Femur (tissue), 1 donor: ENCODE measurements around the gene ROBO1.

ENCODE experiments used
- DNase-seq: peaks from one replicate; pipeline ENCODE4 v3.0.0-alpha.2; 2017

The ROBO1 gene

GRCh38 chr3:79664455-79664854, 103.3 kb downstream of the ROBO1 start:
- DNase-seq: no peak

GRCh38 chr3:79661896-79662295, 105.9 kb downstream of the ROBO1 start:
- DNase-seq: no peak

GRCh38 chr3:79657076-79657475, 110.7 kb downstream of the ROBO1 start:
- DNase-seq: no peak

GRCh38 chr3:79654019-79654418, 113.8 kb downstream of the ROBO1 start:
- no peak for DNase-seq

GRCh38 chr3:79653266-79653830, 114.5 kb downstream of the ROBO1 start:
- DNase-seq: no peak

- no peak for DNase-seq
These were observed 116.2 kb downstream of the ROBO1 start for GRCh38 chr3:79651536-79652065.

- DNase-seq: no peak
These were observed 127.9 kb downstream of the ROBO1 start for GRCh38 chr3:79639855-79640254.

GRCh38 chr3:79636372-79636771, 131.4 kb downstream of the ROBO1 start:
- no peak for DNase-seq

GRCh38 chr3:79632842-79633241, 135.0 kb downstream of the ROBO1 start:
- no peak for DNase-seq

GRCh38 chr3:79618883-79619282, 148.9 kb downstream of the ROBO1 start:
- no peak for DNase-seq

GRCh38 chr3:79606414-79606813, 161.4 kb downstream of the ROBO1 start:
- no peak for DNase-seq

- no peak for DNase-seq
These were observed 163.1 kb downstream of the ROBO1 start for GRCh38 chr3:79604681-79605080.

GRCh38 chr3:79602385-79602784, 165.4 kb downstream of the ROBO1 start:
- no peak for DNase-seq

GRCh38 chr3:79598594-79598993, 169.2 kb downstream of the ROBO1 start:
- DNase-seq: peak; percentile 17

GRCh38 chr3:79597709-79598108, 170.1 kb downstream of the ROBO1 start:
- DNase-seq: no peak

- DNase-seq: no peak
These were observed 180.6 kb downstream of the ROBO1 start for GRCh38 chr3:79587150-79587549.

- no peak for DNase-seq
These were observed 181.6 kb downstream of the ROBO1 start for GRCh38 chr3:79586232-79586631.

- no peak for DNase-seq
These were observed 194.9 kb downstream of the ROBO1 start for GRCh38 chr3:79572930-79573329.

GRCh38 chr3:79568938-79569337, 198.9 kb downstream of the ROBO1 start:
- DNase-seq: no peak

GRCh38 chr3:79564192-79564591, 203.6 kb downstream of the ROBO1 start:
- DNase-seq: no peak

GRCh38 chr3:79560698-79561097, 207.1 kb downstream of the ROBO1 start:
- no peak for DNase-seq

- DNase-seq: no peak
These were observed 208.9 kb downstream of the ROBO1 start for GRCh38 chr3:79558943-79559342.

- no peak for DNase-seq
These were observed 212.1 kb downstream of the ROBO1 start for GRCh38 chr3:79555655-79556054.

GRCh38 chr3:79551997-79552396, 215.8 kb downstream of the ROBO1 start:
- DNase-seq: no peak

- no peak for DNase-seq
These were observed 216.4 kb downstream of the ROBO1 start for GRCh38 chr3:79551321-79551892.
